Mesendoderm (in vitro differentiated cells): Measurements from ENCODE around the gene ELOVL4.

ENCODE experiments used
- DNase-seq: peaks from one replicate; pipeline ENCODE4 v3.0.0; 2013
- H2AK5ac ChIP-seq: 2 replicates; pipeline ENCODE4 v1.6.1; 2013; ENCODE audit warnings: low read length, inconsistent platforms
- H2BK120ac ChIP-seq: 2 replicates; pipeline ENCODE4 v1.6.1; 2013; ENCODE audit warnings: low read depth, mild to moderate bottlenecking, low read length, moderate library complexity, mixed read lengths
- H2BK15ac ChIP-seq: replicated peaks from 2 replicates; pipeline ENCODE4 v1.6.1; 2013; ENCODE audit warnings: low read depth, mild to moderate bottlenecking, moderate library complexity
- H2BK5ac ChIP-seq: 2 replicates; pipeline ENCODE4 v1.6.1; 2013; ENCODE audit warnings: low read length, inconsistent platforms
- H3K18ac ChIP-seq: 2 replicates; pipeline ENCODE4 v1.6.1; 2013; ENCODE audit warnings: mild to moderate bottlenecking, low read length, mixed read lengths
- H3K23ac ChIP-seq: one replicate; pipeline ENCODE4 v1.6.1; 2013; ENCODE audit warnings: low read length
- H3K27ac ChIP-seq: 2 replicates; pipeline ENCODE4 v1.5.1; 2013; ENCODE audit warnings: low read depth, mild to moderate bottlenecking, inconsistent platforms, low read length, moderate library complexity
- H3K27me3 ChIP-seq: 2 replicates; pipeline ENCODE4 v1.6.1; 2013; ENCODE audit warnings: low read length, control low read depth, mild to moderate bottlenecking, inconsistent platforms; ENCODE audit not compliant: insufficient read depth, poor library complexity
- H3K36me3 ChIP-seq: 2 replicates; pipeline ENCODE4 v1.6.1; 2013; ENCODE audit warnings: low read length, inconsistent platforms; ENCODE audit not compliant: control insufficient read depth, insufficient read depth
- H3K4ac ChIP-seq: one replicate; pipeline ENCODE4 v1.6.1; 2013; ENCODE audit warnings: low read depth, mild to moderate bottlenecking, low read length, moderate library complexity
- H3K4me1 ChIP-seq: 2 replicates; pipeline ENCODE4 v1.6.1; 2013; ENCODE audit warnings: low read depth, low read length, inconsistent platforms; ENCODE audit not compliant: control insufficient read depth
- H3K4me2 ChIP-seq: 2 replicates; pipeline ENCODE4 v1.6.1; 2013; ENCODE audit warnings: low read length
- H3K4me3 ChIP-seq: 2 replicates; pipeline ENCODE4 v1.5.1; 2013; ENCODE audit warnings: mild to moderate bottlenecking, low read length
- H3K56ac ChIP-seq: one replicate; pipeline ENCODE4 v1.6.1; 2013; ENCODE audit warnings: low read length
- H3K79me1 ChIP-seq: 2 replicates; pipeline ENCODE4 v1.6.1; 2013; ENCODE audit warnings: low read length, inconsistent platforms
- H3K79me2 ChIP-seq: 2 replicates; pipeline ENCODE4 v1.6.1; 2013; ENCODE audit warnings: mild to moderate bottlenecking, low read length; ENCODE audit not compliant: control insufficient read depth, insufficient read depth
- H3K9ac ChIP-seq: 2 replicates; pipeline ENCODE4 v1.6.1; 2013; ENCODE audit warnings: low read length, inconsistent platforms
- H4K5ac ChIP-seq: one replicate; pipeline ENCODE4 v1.6.1; 2013; ENCODE audit warnings: low read length
- H4K8ac ChIP-seq: one replicate; pipeline ENCODE4 v1.6.1; 2013; ENCODE audit warnings: low read depth, mild to moderate bottlenecking, control low read depth, low read length, moderate library complexity
- WGBS: extraction: QIAGEN DNeasy Blood & Tissue Kit; methylation state at CpG from one replicate; pipeline ENCODE4 v1.1.7; 2013; ENCODE audit warnings: low lambda C conversion rate, missing lambda C conversion rate; ENCODE audit not compliant: insufficient coverage; ENCODE audit errors: extremely low coverage; 5-methylcytosine and 5-hydroxymethylcytosine counted together

ELOVL4 gene

GRCh38 chr6:79954849-79955248 is 7.5 kb upstream of the ELOVL4 start:
- no peak overlapping the region for H3K18ac ChIP-seq
- DNase-seq = no peak
- H2BK120ac ChIP-seq = no peak overlapping the region
- no peaks in the 10 kb centered on the region for H3K27me3 ChIP-seq
- no peak overlapping the region for H3K9ac ChIP-seq
- no peak overlapping the region for H2BK15ac ChIP-seq
- H2AK5ac ChIP-seq = no peak overlapping the region
- H3K4me3 ChIP-seq = no peak overlapping the region
- H3K36me3 ChIP-seq = no peaks in the 10 kb centered on the region
- no peak overlapping the region for H3K23ac ChIP-seq
- no peaks in the 10 kb centered on the region for H3K79me2 ChIP-seq
- H3K27ac ChIP-seq = no peak overlapping the region
- no peak overlapping the region for H4K5ac ChIP-seq
- no peaks in the 10 kb centered on the region for H3K79me1 ChIP-seq
- H3K4ac ChIP-seq = no peak overlapping the region
- H4K8ac ChIP-seq = no peak overlapping the region
- no peak overlapping the region for H2BK5ac ChIP-seq
- no peak overlapping the region for H3K56ac ChIP-seq
- no peaks in the 10 kb centered on the region for H3K4me1 ChIP-seq
- H3K4me2 ChIP-seq = no peak overlapping the region

- peak; percentile 86 for DNase-seq
- no peak overlapping the region for H2AK5ac ChIP-seq
- no CpG with 5 or more reads among the region's 6 CpGs for WGBS
Observed at GRCh38 chr6:79949233-79949632, 1.9 kb upstream of the ELOVL4 start.

GRCh38 chr6:79946272-79947190 is 822 bp downstream of the ELOVL4 start:
- Histone ChIP-seq H3K9ac (peak overlapping the region; percentile 62), H3K4me1 (peaks cover 9% of the 10 kb centered on the region), H3K79me2 (no peaks in the 10 kb centered on the region), H3K27ac (no peak overlapping the region), H2BK120ac (no peak overlapping the region), H2AK5ac (no peak overlapping the region), H3K23ac (no peak overlapping the region), H2BK5ac (no peak overlapping the region), H2BK15ac (no peak overlapping the region), H3K79me1 (no peaks in the 10 kb centered on the region), H3K56ac (peak overlapping the region; percentile 79), H3K4ac (no peak overlapping the region), H3K27me3 (no peaks in the 10 kb centered on the region), H3K18ac (no peak overlapping the region), H3K36me3 (no peaks in the 10 kb centered on the region), H4K8ac (no peak overlapping the region), H4K5ac (no peak overlapping the region), H3K4me2 (peak overlapping the region; percentile 36), H3K4me3 (peak overlapping the region; percentile 38)
- peak; percentile 73 for DNase-seq
- WGBS = no CpG with 5 or more reads among the region's 38 CpGs

More at GRCh38 chr6:79949233-79949632, 1.9 kb upstream of the ELOVL4 start:
- Histone ChIP-seq H4K5ac (no peak overlapping the region), H3K9ac (no peak overlapping the region), H3K23ac (no peak overlapping the region), H3K79me1 (no peaks in the 10 kb centered on the region), H3K18ac (no peak overlapping the region), H3K4me1 (peaks cover 2% of the 10 kb centered on the region), H2BK15ac (no peak overlapping the region), H3K36me3 (no peaks in the 10 kb centered on the region), H3K4me2 (no peak overlapping the region), H3K27ac (no peak overlapping the region), H3K79me2 (no peaks in the 10 kb centered on the region), H3K27me3 (no peaks in the 10 kb centered on the region), H2BK120ac (no peak overlapping the region), H4K8ac (no peak overlapping the region), H3K56ac (no peak overlapping the region), H2BK5ac (no peak overlapping the region), H3K4me3 (no peak overlapping the region), H3K4ac (no peak overlapping the region)

DNA sequence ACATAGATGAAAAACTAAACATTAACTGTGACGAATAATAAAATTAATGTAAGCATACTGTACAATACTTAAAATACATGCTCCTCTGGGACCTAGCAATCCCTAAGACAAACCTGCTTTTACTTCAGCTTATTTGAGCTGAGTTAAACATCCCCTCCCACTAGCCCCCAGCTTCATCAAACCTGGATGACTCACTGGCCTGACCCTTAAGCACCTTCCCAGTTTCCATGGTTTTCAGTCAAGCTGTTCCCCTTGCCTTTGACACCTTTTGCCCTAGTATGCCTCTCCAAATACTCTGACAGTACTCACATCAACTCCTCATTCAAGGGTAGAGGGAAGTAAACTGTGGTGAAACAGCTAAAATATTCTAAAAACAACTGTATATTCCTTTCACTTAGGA is 4.2 kb downstream of the ELOVL4 start:
- no peak overlapping the region for H3K27ac ChIP-seq
- WGBS = no CpG with 5 or more reads among the region's 1 CpG
- H3K18ac ChIP-seq = no peak overlapping the region
- no peaks in the 10 kb centered on the region for H3K79me2 ChIP-seq
- H4K8ac ChIP-seq = no peak overlapping the region
- no peak overlapping the region for H3K23ac ChIP-seq
- no peak overlapping the region for H4K5ac ChIP-seq
- no peak overlapping the region for H3K56ac ChIP-seq
- H3K4me3 ChIP-seq = no peak overlapping the region
- H2AK5ac ChIP-seq = no peak overlapping the region
- H3K36me3 ChIP-seq = no peaks in the 10 kb centered on the region
- no peak overlapping the region for H3K9ac ChIP-seq
- H3K4ac ChIP-seq = no peak overlapping the region
- no peaks in the 10 kb centered on the region for H3K27me3 ChIP-seq
- no peak overlapping the region for H2BK15ac ChIP-seq
- no peak overlapping the region for H2BK120ac ChIP-seq
- no peak overlapping the region for H3K4me2 ChIP-seq
- H2BK5ac ChIP-seq = no peak overlapping the region
- DNase-seq = peak; percentile 85
- H3K79me1 ChIP-seq = no peaks in the 10 kb centered on the region
- H3K4me1 ChIP-seq = peaks cover 9% of the 10 kb centered on the region

GRCh38 chr6:79941489-79942151 is 5.7 kb downstream of the ELOVL4 start:
- Histone ChIP-seq H3K9ac (no peak overlapping the region), H3K4me2 (no peak overlapping the region), H3K79me2 (no peaks in the 10 kb centered on the region), H3K4me3 (no peak overlapping the region), H4K8ac (no peak overlapping the region), H2AK5ac (no peak overlapping the region), H3K56ac (no peak overlapping the region), H2BK15ac (no peak overlapping the region), H3K4ac (no peak overlapping the region), H2BK5ac (no peak overlapping the region), H4K5ac (no peak overlapping the region), H3K4me1 (peaks cover 7% of the 10 kb centered on the region), H3K27ac (no peak overlapping the region), H3K18ac (no peak overlapping the region), H3K23ac (no peak overlapping the region), H2BK120ac (no peak overlapping the region), H3K36me3 (no peaks in the 10 kb centered on the region), H3K79me1 (no peaks in the 10 kb centered on the region), H3K27me3 (no peaks in the 10 kb centered on the region)
- DNase-seq = peak; percentile 35
- WGBS = no CpG with 5 or more reads among the region's 5 CpGs
